Stimulated activated CD8-positive, alpha-beta memory T cell treated with anti-CD3 and anti-CD28 coated beads, Interleukin-12 subunit alpha, Interleukin-12 subunit beta, amount 100 ng/mL, for 24 hours (primary cell): Measurements from ENCODE around the gene HCK.

Experiments used
- DNase-seq: peaks from one replicate; pipeline ENCODE4 v3.0.0-alpha.2; 2020; ENCODE audit errors: extremely low read depth

HCK gene

DNA sequence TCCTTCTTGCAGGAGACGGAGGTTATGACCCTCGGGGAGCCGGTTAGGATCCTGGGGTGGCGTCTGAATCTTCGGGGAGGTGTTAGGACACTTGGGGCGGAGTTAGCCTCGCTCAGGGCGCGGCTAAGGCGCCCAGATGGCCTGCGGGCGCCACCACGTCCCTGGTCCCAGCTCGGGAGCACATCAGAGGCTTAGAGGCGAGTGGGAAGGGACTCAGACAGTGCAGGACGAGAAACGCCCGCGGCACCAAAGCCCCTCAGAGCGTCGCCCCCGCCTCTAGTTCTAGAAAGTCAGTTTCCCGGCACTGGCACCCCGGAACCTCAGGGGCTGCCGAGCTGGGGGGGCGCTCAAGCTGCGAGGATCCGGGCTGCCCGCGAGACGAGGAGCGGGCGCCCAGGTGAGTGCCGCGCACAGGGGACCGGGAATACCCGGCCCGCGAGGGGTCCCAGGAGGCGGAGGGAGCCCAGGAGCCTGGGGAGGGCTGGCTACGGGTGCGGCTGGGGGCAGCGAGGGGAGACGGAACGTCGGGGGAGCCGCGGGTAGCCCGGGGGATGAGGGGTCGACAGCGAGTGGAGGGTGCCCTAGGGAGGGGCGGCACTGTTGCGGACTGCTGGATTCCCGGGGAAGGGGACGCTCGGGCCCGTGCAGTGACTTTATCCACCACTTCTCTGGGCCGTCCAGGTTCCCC lies at the start of gene HCK:
TSS of gene HCK (plus strand) at position 153 of the 688 bp plus-strand sequence.
- DNase-seq, result no peak

DNA sequence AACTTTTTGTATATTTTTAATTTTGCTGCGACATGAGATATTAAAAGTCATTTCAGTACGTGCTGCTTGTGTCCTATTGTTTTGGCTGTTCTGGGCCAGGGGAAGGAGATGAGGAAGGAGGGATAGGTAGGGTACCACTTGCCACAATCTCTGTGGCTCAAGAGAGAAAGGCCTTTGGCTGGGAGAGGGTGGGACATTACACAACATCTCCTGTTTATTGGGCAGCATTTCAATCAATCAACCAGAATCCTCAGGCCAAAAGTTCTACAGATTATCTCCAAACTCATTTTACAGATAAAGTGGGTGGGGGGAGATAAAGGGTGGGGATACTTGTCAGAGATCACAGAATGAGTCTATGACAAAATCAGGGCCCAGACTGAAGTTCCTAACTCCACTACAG lies 48.7 kb upstream of the HCK start:
- DNase-seq, result no peak

DNA sequence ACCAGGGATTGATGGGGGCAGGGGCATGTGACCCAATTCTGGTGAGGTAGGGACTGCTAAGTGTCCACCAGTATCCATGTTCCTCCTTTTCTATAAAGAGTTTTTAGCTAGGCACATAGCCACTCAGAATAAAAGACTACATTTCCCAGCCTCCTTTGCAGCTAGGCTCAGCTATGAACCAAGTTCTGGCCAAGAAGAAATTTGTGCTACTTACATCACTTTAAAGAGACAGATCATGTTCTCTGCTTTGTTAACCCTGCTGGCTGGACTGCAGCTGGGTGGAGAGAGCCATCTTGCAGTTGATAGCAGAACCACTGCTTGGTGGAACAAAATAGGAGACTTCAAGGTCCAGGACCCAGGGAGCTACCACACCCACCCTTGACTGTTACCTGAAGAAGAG lies 47.1 kb upstream of the HCK start:
- no peak for DNase-seq

GRCh38 chr20:32006053-32006452 lies 46.0 kb upstream of the HCK start:
- DNase-seq, result no peak

- DNase-seq, result no peak
Observed at GRCh38 chr20:32006841-32007786, 44.9 kb upstream of the HCK start.

- DNase-seq, result no peak
Observed at GRCh38 chr20:32007787-32008616, 44.0 kb upstream of the HCK start.

DNA sequence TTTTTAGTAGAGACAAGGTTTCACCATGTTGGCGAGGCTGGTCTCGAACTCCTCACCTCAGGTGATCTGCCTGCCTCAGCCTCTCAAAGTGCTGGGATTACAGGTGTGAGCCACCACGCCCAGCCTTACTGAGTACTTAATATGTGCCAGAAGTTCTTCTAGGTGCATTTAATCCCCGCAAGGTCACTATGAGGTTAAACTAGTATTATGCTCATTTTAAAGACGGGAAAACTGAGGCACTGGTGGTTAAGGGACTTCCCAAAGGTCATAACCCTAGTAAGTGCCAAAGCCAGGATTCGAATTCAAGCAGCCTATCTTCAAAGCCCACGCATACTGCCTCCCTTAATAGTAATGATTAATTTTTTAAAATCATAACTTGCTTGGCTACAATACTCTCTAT lies 42.5 kb upstream of the HCK start:
- no peak for DNase-seq

DNA sequence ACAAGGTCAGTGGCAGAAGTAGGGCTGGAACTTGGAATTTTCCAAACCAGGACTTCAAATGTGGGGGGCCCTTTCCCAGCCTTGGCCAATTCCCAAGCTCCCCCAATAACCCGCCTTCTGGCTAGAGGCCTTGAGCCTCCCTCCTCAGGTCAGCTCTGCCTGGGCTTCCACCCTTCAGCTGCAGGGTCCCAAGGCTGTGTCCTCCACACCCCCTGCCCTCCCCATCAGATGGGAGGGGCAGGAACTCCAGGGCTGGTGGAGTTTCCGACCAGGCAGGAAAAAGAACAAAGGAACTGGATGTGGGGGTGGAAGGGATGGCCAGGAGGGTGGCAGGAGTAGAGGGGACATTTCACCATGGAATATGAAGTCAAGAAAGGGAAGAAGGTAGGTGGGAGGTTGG lies 41.9 kb upstream of the HCK start, which contains the start of gene CCM2L:
TSS of gene CCM2L (plus strand) at position 338 of the 400 bp plus-strand sequence. CDS start at position 355, 17 bp downstream.
- no peak for DNase-seq

GRCh38 chr20:32010666-32011065 lies 41.4 kb upstream of the HCK start:
- no peak for DNase-seq

DNA sequence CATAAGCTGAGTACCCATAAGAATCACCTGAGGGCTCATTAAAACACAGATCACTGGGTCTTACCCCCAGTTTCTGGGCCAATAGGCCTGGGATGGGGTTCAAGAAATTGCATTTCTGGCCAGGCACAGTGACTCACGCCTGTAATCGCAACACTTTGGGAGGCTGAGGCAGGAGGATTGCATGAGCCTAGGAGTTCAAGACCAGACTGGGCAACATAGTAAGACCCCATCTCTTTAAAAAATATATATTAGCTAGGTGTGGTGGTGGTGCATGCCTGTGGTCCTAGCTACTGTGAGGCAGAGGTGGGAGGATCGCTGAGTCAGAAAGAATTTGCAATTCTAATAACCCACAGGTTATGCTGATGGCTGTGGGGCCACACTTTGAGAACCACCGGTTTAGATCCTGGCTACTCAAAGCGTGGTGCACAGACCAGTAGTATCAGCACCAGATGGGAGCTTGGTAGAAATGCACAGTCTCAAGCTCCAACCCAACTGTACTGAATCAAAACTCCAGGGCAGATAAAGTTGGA lies 39.8 kb upstream of the HCK start:
- no peak for DNase-seq

DNA sequence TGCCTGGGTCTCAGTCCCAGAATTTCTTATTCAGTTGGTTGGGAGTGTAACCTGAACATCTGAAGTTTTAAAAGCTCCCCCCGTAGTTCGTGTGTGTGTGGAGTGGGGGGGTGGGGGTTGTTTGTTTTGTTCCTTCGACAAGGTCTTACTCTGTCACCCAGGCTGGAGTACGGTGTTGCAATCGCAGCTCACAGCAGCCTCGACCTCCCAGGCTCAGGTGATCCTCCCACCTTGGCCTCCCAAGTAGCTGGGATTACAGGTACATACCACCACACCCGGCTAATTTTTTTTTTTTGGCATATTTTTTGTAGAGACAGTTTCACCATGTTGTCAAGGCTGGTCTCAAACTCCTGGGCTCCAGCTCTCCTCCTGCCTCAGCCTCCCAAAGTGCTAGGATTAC lies 38.7 kb upstream of the HCK start:
- no peak for DNase-seq

- DNase-seq, result no peak
Observed at GRCh38 chr20:32017711-32018251, 34.3 kb upstream of the HCK start.

GRCh38 chr20:32018269-32019155 lies 33.5 kb upstream of the HCK start:
- no peak for DNase-seq

GRCh38 chr20:32019156-32019510 lies 32.9 kb upstream of the HCK start:
- DNase-seq, result no peak

GRCh38 chr20:32019563-32020463 lies 32.2 kb upstream of the HCK start:
- DNase-seq, result no peak

DNA sequence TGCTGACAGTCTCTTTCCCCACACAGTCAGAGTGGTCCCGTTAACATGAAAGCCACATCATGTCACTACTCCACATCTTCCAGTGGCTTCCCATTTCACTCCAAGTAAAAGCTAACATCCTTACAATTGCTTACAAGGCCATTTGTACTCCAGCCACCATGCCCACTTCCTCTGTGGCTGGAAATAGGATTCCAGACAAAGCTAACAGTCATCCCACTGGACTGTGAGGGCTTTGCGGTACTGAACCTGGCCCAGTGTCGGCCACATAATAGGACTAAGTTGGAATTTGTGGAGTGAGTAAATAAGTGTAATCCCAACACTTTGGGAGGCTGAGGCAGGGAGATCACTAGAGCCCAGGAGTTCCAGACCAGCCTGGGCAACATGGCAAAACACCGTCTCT lies 31.0 kb upstream of the HCK start:
- DNase-seq, result no peak

DNA sequence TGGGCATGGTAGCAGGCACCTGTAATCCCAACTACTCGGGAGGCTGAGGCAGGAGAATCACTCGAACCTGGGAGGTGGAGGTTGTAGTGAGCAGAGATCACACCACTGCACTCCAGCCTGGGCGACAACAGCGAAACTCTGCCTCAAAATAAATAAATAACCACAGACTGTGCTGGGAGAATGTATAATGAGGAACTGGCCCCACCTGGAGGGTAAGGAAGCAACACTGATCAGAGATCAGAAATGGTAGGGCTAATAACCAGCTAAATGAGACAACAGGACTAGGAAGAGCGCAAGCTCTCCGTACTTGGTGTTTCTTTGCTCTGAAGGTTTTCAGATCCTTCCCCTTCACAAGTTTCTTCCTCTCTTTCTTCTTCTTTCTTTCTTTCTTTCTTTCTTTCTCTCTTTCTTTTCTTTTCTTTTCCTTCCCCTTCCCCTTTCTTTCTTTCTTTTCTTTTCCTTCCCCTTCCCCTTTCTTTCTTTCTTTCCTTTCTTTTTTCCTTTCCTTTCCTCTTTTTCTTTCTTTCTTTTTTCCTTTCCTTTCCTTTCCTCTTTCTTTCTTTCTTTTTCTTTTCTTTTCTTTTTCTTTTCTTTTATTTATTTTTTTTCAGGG lies 27.3 kb upstream of the HCK start:
- DNase-seq, result no peak

- DNase-seq, result no peak
Observed at GRCh38 chr20:32027643-32028042, 24.4 kb upstream of the HCK start.
